Measurements from ENCODE around the gene MICAL1.
"Not testable (repeated sequence)": the region's sequence is repeated elsewhere in the genome, so short reads cannot be mapped to it uniquely, and the experiment has no call there.

Gene MICAL1

GRCh38 chr6:109477184-109477583 is 21.6 kb upstream of the MICAL1 start:
- no peak for DNase-seq

GRCh38 chr6:109475625-109476024 is 20.1 kb upstream of the MICAL1 start:
- DNase-seq: no peak

GRCh38 chr6:109474995-109475394 is 19.4 kb upstream of the MICAL1 start:
- no peak for DNase-seq

- no peak for DNase-seq
Observed at GRCh38 chr6:109473120-109473519, 17.5 kb upstream of the MICAL1 start.

- no peak for DNase-seq
Observed at GRCh38 chr6:109472132-109472995, 16.8 kb upstream of the MICAL1 start.

- no peak for DNase-seq
Observed at GRCh38 chr6:109471105-109471810, 15.7 kb upstream of the MICAL1 start.

- no peak for DNase-seq
Observed at GRCh38 chr6:109469591-109470189, 14.1 kb upstream of the MICAL1 start.

- no peak for DNase-seq
Observed at GRCh38 chr6:109467696-109468095, 12.1 kb upstream of the MICAL1 start.

GRCh38 chr6:109466212-109466923 is 10.8 kb upstream of the MICAL1 start:
- no peak for DNase-seq

GRCh38 chr6:109465772-109466171 is 10.2 kb upstream of the MICAL1 start:
- no peak for DNase-seq

GRCh38 chr6:109461733-109462526 is 6.4 kb upstream of the MICAL1 start:
- no peak for DNase-seq

GRCh38 chr6:109461205-109461604 is 5.6 kb upstream of the MICAL1 start:
- not testable (repeated sequence) for DNase-seq

- no peak for DNase-seq
Observed at GRCh38 chr6:109460161-109460829, 4.7 kb upstream of the MICAL1 start.

- DNase-seq: peak; percentile 74 to 91
Observed at GRCh38 chr6:109458774-109459531, 3.4 kb upstream of the MICAL1 start.

GRCh38 chr6:109457562-109457996 is 2.0 kb upstream of the MICAL1 start:
- DNase-seq: no peak

GRCh38 chr6:109456710-109457561 is 1.4 kb upstream of the MICAL1 start:
- no peak for DNase-seq

GRCh38 chr6:109456111-109456583 is 575 bp upstream of the MICAL1 start:
- DNase-seq: no peak

- peak; percentile 68 to 82 for DNase-seq
Observed at GRCh38 chr6:109454496-109455436, 806 bp downstream of the MICAL1 start.
